Stimulated activated CD8-positive, alpha-beta memory T cell treated with anti-CD3 and anti-CD28 coated beads, Interleukin-12 subunit alpha, Interleukin-12 subunit beta, amount 100 ng/mL, for 24 hours (primary cell): ENCODE results near the gene SEPTIN1.

Experiments
- DNase-seq: peaks from one replicate; pipeline ENCODE4 v3.0.0-alpha.2; 2020; ENCODE audit errors: extremely low read depth

SEPTIN1 gene

DNA sequence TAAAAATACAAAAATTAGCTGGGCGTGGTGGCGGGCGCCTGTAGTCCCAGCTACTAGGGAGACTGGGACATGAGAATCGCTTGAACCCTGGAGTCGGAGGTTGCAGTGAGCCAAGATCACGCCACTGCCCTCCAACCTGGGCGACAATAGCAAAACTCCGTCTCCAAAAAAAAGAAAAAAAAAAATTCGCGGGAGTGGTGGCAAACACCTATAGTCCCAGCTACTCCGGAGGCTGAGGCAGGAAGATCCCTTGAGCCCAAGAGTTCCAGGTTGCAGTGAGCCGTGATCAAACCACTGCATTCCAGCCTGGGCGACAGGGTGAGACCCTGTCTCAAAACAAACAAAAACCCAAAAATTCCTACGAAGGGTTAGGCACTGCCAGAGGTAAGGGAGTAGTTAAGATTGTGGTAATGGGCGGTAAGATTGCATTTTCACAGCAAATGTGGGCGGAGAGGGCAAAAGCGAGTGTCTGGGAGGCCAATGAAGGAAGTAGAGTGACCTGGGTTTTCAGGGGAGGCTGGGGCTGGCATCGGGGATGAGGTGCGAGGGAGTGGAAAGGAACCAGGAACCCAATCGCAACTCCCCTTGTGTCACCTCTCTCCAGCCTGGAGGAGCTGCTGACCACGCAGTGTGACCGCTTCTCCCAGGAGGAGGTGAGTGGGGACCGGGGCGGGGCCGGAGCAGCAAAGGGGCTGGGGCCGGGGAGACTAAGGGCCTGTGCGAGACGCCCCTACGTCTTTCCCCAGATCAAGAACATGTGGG, 5.1 kb downstream of the SEPTIN1 start:
- DNase-seq = no peak

GRCh38 chr16:30376461-30376902, 5.9 kb downstream of the SEPTIN1 start:
- DNase-seq = no peak

DNA sequence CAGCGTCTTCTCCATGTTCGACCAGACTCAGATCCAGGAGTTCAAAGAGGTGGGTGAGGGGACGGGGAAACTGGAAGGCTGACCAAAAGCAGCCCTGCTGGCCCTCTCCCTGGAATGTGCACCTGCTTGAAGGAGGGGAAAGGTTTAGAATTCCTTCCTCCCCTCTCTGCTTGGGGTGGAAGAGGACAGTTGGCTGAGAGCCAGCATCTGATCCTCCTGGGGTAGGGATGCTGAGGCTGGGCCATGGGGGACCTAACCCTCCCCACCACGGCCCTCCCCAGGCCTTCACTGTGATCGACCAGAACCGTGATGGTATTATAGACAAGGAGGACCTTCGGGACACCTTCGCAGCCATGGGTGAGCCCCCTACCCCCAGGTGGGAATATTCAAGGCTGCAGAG, 6.5 kb downstream of the SEPTIN1 start:
- no peak for DNase-seq

- no peak for DNase-seq
These were observed 7.8 kb downstream of the SEPTIN1 start, which contains the start of gene MYL11 for GRCh38 chr16:30374538-30374937. Gene MYL11, plus strand, starts transcription at chr16:30374802. Its CDS starts 56 bp downstream, at chr16:30374858.

DNA sequence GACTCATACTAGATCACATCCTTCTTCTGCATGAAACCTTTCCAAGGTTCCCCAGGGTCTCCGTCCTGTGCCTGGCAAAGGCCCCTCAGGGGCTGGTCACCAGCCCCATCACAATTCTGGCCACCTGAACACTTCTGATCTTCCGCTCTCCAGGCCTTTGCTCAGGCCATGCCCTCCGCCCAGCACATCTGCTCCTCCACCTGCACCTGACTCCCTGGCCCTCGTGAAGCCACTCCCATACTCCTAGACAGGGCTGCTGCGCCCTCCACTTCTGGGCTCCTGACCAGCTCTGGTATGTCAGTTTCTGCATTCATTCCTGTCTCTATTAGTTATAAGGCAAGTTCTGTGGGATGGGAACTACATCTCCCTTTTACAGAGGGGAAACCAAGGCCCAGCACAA, 9.6 kb downstream of the SEPTIN1 start:
- DNase-seq = no peak

- no peak for DNase-seq
These were observed 10.2 kb downstream of the SEPTIN1 start for GRCh38 chr16:30372038-30372712.

GRCh38 chr16:30371248-30371816, 11.0 kb downstream of the SEPTIN1 start:
- DNase-seq = no peak

DNA sequence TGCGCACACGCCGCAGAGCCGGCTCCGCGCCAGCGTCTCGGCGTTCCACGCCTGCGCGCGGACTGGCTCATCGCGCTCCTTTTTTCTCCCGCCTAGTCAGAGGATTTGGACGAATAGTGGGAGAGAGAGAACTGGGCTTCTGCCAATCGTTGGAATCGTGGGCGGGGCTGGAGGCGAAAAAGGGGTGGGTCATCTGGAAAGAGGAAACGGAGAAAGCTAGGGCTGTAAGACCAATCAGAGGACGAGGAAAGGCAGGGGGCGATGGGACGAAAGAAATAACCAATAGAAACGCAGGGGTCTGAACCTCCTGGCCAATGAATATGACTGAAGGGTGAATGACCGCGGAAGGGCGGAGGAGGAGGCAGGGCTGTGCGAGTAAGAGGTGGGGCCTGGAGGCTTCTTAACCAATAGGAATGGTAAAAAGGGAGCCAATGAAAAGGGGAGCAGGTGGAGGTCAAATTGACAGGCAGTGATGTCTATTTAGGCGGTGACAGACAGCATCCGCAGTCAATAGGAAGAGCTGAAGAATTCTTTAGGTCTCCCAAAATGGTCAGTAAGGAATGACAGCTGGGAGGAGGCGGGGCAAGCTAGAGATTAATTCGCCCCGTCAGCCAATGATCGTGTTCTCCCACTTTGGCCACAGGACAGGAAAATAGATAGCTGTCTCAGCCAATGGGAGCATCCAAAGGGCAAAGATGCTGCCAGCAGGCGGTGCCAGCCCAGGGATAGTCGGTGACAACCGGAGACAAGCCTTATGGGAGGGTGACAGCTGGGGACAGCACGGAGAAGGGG, 11.7 kb downstream of the SEPTIN1 start, which contains the start of gene TBC1D10B:
TSS of gene TBC1D10B (minus strand) at position 39 of the 792 bp plus-strand sequence. CDS start 311 bp downstream, outside the sequence.
- peak; percentile 95 for DNase-seq

DNA sequence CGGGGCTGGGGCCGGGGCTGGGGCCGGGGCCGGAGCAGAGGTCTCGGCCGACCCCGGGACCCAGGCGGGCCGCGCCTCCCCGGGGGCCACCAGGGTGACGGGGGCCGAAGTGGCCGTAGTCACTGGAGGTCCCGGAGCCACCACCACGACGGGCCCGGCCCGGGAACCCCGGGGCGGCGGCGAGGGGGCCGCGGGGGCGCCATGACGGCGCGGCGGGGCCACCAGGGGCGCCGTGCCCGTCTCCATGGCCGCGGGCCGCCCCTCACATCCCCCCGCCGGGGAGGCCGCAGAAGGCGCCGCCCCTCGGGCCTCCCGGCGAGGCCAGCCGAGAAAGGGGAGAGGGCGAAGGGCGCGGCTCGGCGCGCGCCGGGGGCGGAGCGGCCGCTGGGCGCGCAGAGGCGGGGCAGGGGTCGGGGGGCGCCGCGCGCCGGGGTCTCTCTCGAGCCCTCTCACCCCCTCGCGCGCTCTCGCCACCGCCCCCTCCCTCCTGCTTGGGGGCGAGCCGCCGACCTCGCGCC, 12.4 kb downstream of the SEPTIN1 start:
- no peak for DNase-seq

DNA sequence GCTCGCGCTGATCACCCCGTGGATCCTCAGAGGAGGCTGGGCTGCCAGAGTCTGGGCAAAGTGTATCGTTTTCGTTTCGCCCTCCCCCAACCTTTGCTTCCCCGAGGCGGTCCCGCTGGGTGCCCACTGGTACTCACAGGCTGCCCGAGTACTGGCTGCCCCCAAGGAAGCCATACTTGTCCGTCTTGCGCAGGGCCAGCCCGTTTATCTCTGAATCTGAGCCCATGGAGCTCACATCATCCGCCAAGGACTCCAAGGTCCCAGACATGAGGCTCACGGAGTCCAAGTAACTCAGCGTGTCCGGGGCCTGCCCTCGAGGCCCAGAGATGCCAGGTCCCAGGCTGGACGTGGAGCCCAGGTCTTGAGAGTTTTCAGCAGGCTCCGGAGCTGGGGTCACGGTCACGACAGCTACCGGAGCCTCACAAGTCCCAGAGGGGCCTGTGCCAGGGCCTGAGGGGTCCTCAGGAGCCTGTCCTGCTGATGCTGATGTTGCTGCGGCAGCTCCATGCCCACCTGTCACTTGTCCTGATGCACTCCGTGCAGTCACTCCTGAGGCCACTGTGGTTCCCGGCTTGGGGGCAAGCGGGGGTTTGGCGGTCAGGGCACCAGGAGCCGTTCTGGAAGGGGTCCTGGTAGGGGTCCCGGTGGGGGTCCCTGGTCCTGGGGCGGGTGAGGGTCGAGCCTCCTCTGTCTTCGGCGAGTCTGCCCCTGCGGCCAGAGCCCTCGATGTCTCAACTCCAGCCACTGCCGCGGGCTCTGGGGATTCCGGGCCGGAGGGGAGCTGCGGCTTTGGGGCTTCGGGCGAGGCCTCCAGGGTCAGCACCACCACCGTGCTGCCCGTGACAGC, 13.0 kb downstream of the SEPTIN1 start:
- no peak for DNase-seq

GRCh38 chr16:30368792-30369090, 13.6 kb downstream of the SEPTIN1 start:
- DNase-seq = no peak

GRCh38 chr16:30368122-30368791, 14.1 kb downstream of the SEPTIN1 start:
- no peak for DNase-seq

DNA sequence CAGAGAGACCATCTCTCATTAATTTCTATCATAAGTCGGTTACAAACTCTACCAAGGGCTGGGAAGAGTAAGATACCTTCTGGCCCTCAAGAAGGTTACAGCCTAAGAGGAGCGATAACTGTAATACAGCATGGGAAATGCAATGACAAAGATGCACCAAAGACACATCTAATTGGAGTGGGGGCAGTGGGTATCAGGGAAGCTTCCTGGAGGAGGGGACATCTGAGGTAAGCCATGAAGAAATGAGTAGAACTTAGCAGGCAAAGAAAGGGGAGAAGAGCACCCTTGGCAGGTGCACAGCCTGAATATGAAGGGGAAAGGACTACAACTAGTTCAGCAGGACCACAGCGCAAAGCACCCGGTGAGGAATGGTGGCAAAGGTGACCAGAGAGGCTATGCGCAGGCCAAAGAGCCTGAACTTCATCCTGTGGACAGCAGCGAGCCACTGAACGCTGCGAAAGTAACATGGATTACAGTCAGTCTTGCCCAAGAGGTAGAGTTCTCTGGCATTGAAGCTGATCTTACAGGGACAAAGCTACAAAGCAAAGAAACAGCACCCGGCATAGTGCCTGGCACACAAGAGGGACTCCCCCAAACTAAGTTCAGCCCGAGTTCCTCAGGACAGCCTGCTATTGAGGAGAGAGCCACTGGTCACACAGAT, 14.9 kb downstream of the SEPTIN1 start:
- DNase-seq = no peak

GRCh38 chr16:30366511-30366910, 15.8 kb downstream of the SEPTIN1 start:
- no peak for DNase-seq

DNA sequence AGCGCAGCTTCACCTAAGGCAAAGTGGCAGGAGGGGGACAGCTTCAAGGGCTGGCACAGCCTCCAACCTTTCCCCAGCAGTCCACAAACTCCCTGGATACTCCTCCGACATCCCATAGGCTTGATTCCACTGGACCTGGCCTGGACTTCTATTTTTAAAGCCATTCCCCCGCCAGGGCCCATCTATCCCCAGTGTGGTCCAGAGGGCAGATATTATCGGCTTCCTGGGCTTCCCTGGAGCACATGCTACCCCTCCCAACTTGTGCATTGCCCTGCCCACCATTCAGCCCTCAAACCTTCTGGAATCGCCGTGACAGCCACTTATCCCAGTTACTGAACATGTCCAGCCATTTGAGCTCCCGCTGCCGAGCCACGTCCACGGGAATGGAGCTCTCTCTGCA, 17.2 kb downstream of the SEPTIN1 start:
- no peak for DNase-seq

DNA sequence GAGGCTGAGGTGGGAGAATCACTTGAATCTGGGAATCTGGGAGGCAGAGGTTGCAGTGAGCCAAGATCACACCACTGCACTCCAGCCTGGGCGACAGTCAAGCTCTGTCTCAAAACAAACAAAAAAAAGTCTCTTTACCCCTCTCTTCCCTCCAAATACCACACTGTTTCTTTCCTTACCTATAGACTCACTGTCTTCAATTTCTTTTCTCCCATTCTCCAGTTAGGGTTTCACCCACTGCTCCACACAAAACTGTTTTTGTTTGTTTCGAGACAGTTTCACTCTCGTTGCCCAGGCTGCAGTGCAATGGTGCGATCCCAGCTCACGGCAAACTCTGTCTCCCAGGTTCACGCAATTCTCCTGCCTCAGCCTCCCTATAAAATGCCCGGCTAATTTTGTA, 21.2 kb downstream of the SEPTIN1 start:
- no peak for DNase-seq

DNA sequence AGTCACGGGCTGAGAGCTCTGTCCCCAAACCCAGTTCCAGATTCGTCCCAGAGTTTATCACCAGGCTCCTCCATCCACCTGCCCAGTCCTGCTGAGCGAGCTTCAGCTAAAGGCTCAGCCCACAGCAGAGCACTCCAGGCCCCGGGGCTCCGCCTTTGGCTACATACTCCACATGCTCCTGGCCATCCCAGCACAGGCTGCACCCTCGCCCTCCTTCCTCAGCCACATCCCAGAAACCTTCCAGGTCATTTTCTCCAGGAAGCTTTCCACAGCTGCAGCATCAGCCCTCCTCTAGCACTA, 22.5 kb downstream of the SEPTIN1 start:
- DNase-seq = no peak

GRCh38 chr16:30358990-30359870, 23.1 kb downstream of the SEPTIN1 start:
- no peak for DNase-seq

GRCh38 chr16:30358577-30358936, 23.8 kb downstream of the SEPTIN1 start:
- DNase-seq = no peak
